GM12891 (cell line): ENCODE data around the gene ATP8A2.

Experiments used
- POLR2A ChIP-seq: IDR thresholded peaks from 2 replicates; pipeline ENCODE4 v1.6.1; 2011; ENCODE audit warnings: low read depth, low read length, control low read depth
- POLR2AphosphoS5 ChIP-seq: IDR thresholded peaks from 2 replicates; pipeline ENCODE4 v1.6.1; 2011; ENCODE audit warnings: low read depth, low read length, control low read depth
- SPI1 ChIP-seq: IDR thresholded peaks from 2 replicates; pipeline ENCODE4 v1.6.1; 2011; ENCODE audit warnings: low read depth, low read length, control low read depth
- TAF1 ChIP-seq: IDR thresholded peaks from 2 replicates; pipeline ENCODE4 v1.6.1; 2011; ENCODE audit warnings: low read depth, low read length, control low read depth

- TF ChIP-seq POLR2AphosphoS5 (no peak), POLR2A (no peak), SPI1 (no peak), TAF1 (no peak)
Measured at GRCh38 chr13:25733001-25733491, 361.3 kb downstream of the ATP8A2 start.
